GM23338 (cell line): ENCODE results near the gene HGF.
A peak's percentile ranks its signal among the peaks of the same experiment; 100 is the strongest.

Source experiments
- CREB1 ChIP-seq: fragments of 250-450 bp; sonication (Bioruptor Pico); IDR thresholded peaks from 2 replicates; pipeline ENCODE4 v1.5.0; 2020; ENCODE audit warnings: low read depth, mild to moderate bottlenecking, moderate library complexity
- TF ChIP-seq, protein P1 (sequence below), 2 experiments: fragments of 200-600 bp in 1 of 2; sonication (generic) in 1 of 2; conservative IDR thresholded peaks; 2 replicates each; pipeline versions ENCODE4 v1.5.1 to v1.6.1; 2016 to 2017; ENCODE audit warnings: antibody characterized with exemption in 2 of 2, low read depth in 2 of 2, mild to moderate bottlenecking in 2 of 2, moderate library complexity in 1 of 2

DNA sequence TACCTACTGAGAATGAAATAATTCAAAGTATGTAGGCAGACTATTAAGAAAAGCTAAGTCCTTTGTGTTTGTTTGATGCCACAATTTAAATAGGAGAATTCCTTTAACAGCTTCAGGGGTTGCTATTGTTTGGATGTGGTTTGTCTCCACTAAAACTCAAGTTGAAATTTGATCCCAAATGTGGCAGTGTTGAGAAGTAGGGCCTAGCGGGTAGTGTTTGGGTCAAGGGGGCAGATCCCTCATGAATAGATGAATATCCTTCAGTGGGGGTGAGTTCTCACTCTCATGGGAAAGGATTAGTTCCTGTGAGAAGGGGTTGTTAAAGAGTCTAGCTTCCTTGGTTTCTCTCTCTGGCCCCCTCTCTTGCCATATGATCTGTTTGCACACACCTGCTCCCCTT, 97.0 kb downstream of the HGF start:
- TF ChIP-seq, protein P1, sequence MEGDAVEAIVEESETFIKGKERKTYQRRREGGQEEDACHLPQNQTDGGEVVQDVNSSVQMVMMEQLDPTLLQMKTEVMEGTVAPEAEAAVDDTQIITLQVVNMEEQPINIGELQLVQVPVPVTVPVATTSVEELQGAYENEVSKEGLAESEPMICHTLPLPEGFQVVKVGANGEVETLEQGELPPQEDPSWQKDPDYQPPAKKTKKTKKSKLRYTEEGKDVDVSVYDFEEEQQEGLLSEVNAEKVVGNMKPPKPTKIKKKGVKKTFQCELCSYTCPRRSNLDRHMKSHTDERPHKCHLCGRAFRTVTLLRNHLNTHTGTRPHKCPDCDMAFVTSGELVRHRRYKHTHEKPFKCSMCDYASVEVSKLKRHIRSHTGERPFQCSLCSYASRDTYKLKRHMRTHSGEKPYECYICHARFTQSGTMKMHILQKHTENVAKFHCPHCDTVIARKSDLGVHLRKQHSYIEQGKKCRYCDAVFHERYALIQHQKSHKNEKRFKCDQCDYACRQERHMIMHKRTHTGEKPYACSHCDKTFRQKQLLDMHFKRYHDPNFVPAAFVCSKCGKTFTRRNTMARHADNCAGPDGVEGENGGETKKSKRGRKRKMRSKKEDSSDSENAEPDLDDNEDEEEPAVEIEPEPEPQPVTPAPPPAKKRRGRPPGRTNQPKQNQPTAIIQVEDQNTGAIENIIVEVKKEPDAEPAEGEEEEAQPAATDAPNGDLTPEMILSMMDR (conservative IDR thresholded peaks at IDR 0.05; ENCODE audit: low read depth in 2 of 2), result no peak
- TF ChIP-seq CREB1 (CRISPR knock-in tag), result peak; percentile 41; the same call in 1 of the 2 replicates
